NCI-H345 treated with DMSO at 0.1 percent for 48 hours (cell line): Measurements from ENCODE around the gene NCDN.
A peak's percentile ranks its signal among the peaks of the same experiment; 100 is the strongest.

Source experiments
- DNase-seq: peaks from one replicate; lab custom pipeline; 2025; ENCODE audit not compliant: unreplicated experiment; lab: John Stamatoyannopoulos, UW

Gene NCDN, protein sequence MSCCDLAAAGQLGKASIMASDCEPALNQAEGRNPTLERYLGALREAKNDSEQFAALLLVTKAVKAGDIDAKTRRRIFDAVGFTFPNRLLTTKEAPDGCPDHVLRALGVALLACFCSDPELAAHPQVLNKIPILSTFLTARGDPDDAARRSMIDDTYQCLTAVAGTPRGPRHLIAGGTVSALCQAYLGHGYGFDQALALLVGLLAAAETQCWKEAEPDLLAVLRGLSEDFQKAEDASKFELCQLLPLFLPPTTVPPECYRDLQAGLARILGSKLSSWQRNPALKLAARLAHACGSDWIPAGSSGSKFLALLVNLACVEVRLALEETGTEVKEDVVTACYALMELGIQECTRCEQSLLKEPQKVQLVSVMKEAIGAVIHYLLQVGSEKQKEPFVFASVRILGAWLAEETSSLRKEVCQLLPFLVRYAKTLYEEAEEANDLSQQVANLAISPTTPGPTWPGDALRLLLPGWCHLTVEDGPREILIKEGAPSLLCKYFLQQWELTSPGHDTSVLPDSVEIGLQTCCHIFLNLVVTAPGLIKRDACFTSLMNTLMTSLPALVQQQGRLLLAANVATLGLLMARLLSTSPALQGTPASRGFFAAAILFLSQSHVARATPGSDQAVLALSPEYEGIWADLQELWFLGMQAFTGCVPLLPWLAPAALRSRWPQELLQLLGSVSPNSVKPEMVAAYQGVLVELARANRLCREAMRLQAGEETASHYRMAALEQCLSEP

DNA sequence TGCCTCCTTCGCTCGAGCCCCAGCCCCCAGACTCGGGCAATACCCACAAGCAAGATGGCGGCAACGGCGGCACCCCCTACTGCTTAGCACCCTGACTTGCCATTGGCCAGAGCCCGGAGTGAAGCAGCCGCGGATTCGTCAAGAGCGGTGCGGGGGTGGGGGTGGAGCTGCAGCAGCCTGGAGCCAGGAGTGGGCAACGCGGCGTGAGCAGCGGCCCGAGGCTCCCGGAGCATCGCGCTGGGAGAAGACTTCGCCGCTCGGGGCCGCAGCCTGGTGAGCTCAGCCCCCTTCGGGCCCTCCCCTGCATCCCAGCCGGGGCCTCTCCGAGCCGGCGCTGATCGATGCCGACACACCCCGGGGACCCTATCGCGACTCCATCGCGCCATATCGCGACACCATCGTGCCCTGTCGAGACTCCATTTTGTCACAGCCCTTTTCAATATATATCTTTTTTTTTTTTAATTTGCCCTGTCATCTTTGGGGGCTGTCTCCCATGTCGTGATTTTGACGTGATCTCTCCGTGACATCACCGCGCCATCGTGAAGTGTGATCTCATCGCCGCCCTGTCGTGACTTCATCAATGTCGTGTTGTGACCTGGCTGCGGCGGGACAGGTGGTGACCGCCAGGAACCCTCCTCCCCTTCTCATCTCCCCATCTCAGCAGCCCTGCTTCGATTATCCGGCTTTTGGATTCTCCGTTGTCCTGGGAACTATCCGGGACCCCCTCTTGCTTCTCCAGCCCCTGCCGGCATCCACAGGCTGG, at the start of gene NCDN:
Gene NCDN, plus strand, starts transcription at position 189 of the 763 bp plus-strand sequence. Its CDS starts 392 bp downstream, at position 581.
- peak; percentile 94 for DNase-seq

- no peak for DNase-seq
Measured at GRCh38 chr1:35507947-35508346, 49.7 kb upstream of the NCDN start.

DNA sequence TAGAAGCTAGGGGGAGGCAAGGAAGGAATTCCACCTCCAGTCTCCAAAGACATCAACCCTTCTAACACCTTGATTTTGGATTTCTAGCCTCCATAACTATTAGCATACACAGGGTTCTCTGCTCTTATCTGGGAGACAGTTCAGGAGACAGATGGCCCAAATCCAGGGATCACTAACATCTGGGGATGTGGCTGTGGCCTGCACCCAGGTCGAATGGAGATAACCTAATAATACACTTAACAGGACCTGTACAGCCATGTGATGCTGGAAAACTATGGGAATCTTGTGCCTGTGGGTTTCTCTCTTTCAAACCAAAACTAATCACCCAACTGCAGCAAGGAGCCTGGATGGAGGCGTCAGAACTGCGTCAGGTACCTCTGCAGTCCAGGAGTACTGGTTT, 48.0 kb upstream of the NCDN start:
- no peak for DNase-seq

DNA sequence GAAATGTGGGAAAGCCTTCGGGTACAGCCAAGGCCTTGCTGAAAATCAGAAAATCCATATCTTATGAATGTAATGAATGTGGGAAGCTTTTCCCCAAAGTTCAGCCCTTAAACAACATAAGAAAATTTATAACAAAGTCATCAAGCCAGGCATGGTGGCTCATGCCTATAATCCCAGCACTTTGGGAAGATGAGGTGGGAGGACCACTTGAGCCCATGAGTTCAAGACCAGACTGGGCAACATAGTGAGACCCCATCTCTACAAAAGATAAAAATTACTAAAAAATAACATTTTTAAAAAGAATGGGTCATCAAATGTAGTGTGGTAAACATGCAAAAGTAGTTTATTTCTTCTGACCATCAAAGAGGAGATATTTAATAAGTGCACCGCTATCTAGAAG, 46.3 kb upstream of the NCDN start:
- DNase-seq, result no peak

DNA sequence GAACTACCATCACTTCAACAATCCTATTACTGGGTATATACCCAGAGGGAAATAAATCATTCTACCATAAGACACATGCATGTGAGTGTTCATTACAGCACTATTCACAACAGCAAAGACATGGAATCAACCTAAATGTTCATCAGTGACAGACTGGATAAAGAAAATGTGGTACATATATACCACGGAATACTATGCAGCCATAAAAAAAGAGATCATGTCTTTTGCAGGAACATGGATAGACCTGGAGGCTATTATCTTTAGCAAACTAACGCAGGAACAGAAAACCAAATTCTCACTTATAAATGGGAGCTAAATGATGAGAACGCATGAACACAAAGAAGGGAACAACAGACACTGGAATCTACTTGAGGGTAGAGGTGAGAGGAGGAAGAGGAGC, 39.4 kb upstream of the NCDN start:
- no peak for DNase-seq

- no peak for DNase-seq
Measured at GRCh38 chr1:35519432-35519831, 38.2 kb upstream of the NCDN start.

DNA sequence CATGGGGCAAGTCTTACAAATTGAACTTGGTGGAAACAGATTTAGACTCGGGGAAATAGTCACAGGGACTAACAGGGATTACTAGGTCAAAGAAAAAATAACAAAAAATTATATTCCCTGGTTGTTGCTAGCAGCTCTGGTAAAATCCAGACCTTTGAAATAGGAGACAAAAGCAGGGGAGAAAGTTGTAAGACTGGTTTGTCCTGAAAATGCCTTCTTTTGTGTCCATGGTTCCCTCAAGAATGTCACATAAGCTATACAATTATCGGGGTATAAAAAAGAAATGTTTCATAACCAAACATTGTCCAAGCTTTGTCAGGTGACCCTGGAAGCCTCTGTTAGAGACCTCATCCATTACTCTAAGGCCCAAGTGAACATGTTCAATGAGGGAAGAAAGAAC, 33.5 kb upstream of the NCDN start:
- no peak for DNase-seq

DNA sequence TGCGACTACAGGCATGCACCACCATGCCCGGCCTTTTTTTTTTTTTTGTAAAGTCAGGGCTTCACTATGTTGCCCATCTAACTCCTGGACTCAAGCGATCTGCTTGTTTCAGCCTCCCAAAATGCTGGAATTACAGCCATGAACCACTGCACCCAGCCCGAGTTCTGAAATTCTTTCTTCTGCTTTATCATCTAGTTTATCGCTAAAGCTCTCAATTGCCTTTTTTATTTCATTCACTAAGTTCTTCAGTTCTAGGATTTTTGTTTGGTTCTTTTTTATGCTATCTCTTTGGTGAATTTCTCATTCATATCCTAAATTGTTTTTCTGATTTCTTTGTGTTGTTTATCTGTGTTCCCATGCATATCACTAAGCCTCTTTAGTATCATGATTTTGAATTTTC, 27.4 kb upstream of the NCDN start:
- no peak for DNase-seq

DNA sequence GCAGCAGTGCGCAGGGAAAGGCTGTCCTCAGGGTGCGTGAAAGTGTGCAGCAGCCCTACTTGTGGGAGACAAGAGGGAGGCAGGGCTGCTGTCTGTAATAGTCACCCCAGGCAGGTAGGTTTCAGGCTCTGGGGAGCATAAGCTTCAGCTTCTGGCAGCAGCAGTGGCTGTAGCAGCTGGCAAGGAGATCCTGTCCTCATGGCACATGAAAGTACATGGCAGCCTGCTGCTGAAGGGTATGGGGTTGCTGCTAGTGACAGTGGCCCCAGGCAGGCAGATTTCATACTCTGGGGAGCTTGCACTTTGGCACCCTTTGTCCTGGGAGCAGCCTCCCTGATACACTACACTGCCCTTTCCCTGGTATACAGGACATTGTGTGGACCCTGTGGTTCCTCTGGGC, 26.7 kb upstream of the NCDN start:
- DNase-seq, result no peak

DNA sequence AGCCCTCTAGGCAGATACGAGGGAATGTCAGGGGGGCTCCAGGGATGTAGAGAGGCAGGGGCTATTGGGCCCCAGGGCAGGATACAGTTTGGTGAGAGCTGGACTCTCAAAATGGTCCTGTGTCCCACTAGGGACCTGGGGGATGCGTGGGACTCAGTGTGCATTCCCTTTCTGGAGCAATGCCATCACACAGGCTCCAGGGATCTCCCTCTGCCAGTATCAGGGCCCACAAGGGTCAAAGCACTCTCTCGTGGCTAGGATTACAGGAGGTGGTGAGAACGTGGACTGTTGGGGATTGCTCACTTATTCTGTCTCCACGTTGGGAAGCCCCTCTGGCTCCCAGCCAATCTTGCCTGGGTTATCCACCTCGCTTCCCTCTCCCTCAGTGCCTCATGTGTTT, 26.2 kb upstream of the NCDN start:
- no peak for DNase-seq

GRCh38 chr1:35532497-35533223, 24.9 kb upstream of the NCDN start:
- no peak for DNase-seq

GRCh38 chr1:35533586-35533985, 24.0 kb upstream of the NCDN start:
- no peak for DNase-seq

- no peak for DNase-seq
Measured at GRCh38 chr1:35535243-35535642, 22.4 kb upstream of the NCDN start.

GRCh38 chr1:35536556-35537162, 20.9 kb upstream of the NCDN start:
- DNase-seq, result no peak

DNA sequence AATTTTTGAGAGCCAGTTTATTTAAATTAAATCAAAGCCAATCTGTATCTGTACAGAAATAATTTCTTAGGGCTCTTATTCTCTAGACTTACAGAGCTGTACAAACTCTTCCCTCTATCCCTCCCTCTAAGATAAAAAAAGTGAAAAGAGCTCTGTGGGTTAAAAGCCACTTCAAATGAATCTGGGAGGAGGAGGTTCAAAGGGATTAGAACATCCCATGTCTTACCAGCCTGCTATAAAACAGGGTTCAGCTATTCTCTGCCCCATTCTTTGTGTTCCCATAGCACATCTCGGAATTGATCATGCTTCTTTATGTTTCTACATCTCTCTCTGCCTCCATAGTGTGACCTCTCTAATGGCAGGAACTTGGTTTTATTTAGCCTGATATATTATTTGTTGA, 19.8 kb upstream of the NCDN start:
- no peak for DNase-seq

- DNase-seq, result no peak
Measured at GRCh38 chr1:35539073-35539823, 18.4 kb upstream of the NCDN start.

DNA sequence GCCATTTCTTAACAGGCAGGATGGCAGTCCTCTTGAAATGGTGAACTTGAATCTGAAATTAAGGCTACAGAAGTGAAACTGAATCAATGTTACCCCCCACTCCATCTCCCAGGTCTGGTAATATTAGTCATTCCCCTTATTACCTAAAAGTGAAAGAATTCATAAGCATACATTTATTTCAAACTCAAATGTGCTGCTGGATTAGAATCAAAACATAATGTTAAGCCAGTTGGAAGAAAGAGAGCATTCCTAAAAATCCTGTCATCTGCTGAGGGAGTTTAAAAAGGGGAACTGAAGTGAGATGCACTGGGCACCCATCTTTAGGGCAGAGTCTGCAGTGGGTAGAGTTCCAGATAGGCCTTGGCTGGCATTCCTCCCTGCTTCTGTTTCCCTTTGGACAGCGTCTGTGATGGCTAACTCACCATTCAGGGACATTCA, 17.8 kb upstream of the NCDN start:
- DNase-seq, result no peak

- DNase-seq, result no peak
Measured at GRCh38 chr1:35544976-35545375, 12.6 kb upstream of the NCDN start.

GRCh38 chr1:35546614-35547013, 11.0 kb upstream of the NCDN start:
- no peak for DNase-seq

- DNase-seq, result no peak
Measured at GRCh38 chr1:35553851-35554250, 3.7 kb upstream of the NCDN start.
